Fibroblast of mammary gland (primary cell): Measurements from ENCODE around the gene IP6K3.

Experiments
- DNase-seq: peaks from one replicate; pipeline ENCODE4 v3.0.0-alpha.2; 2010; ENCODE audit warnings: low read depth
- H3K4me3 ChIP-seq: 2 replicates; pipeline ENCODE4 v1.5.1; 2011; ENCODE audit warnings: low read depth, mild to moderate bottlenecking, low read length, moderate library complexity; ENCODE audit not compliant: control insufficient read depth
- TF ChIP-seq, protein P1 (sequence below): conservative IDR thresholded peaks from 2 replicates; pipeline ENCODE4 v1.5.1; 2011; ENCODE audit warnings: low read depth, low read length, inconsistent platforms; ENCODE audit not compliant: control insufficient read depth, insufficient read depth

Gene IP6K3

DNA sequence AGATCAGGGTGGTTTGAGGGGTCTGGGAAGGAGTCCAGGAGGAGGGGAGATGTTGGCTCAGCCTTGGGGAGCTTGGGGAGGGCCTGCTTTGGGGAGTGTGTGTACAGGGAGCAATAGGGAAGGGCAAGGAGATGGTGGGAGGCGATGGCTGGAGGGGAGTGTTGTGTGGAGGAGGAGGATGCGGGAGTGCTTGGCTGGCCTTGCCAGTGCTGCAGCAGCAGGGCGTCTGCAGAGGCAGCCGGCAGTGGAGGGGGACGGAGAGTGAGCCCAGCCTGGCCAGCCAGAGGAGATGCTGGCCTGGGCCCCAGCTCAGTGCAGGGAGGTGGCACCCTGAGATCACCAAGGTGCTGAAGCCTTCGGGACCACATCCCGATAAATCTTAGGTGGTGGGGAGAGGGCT, 3.9 kb downstream of the IP6K3 start:
- no peak for DNase-seq
- TF ChIP-seq, protein P1, sequence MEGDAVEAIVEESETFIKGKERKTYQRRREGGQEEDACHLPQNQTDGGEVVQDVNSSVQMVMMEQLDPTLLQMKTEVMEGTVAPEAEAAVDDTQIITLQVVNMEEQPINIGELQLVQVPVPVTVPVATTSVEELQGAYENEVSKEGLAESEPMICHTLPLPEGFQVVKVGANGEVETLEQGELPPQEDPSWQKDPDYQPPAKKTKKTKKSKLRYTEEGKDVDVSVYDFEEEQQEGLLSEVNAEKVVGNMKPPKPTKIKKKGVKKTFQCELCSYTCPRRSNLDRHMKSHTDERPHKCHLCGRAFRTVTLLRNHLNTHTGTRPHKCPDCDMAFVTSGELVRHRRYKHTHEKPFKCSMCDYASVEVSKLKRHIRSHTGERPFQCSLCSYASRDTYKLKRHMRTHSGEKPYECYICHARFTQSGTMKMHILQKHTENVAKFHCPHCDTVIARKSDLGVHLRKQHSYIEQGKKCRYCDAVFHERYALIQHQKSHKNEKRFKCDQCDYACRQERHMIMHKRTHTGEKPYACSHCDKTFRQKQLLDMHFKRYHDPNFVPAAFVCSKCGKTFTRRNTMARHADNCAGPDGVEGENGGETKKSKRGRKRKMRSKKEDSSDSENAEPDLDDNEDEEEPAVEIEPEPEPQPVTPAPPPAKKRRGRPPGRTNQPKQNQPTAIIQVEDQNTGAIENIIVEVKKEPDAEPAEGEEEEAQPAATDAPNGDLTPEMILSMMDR = no peak
- no peak overlapping the region for H3K4me3 ChIP-seq

DNA sequence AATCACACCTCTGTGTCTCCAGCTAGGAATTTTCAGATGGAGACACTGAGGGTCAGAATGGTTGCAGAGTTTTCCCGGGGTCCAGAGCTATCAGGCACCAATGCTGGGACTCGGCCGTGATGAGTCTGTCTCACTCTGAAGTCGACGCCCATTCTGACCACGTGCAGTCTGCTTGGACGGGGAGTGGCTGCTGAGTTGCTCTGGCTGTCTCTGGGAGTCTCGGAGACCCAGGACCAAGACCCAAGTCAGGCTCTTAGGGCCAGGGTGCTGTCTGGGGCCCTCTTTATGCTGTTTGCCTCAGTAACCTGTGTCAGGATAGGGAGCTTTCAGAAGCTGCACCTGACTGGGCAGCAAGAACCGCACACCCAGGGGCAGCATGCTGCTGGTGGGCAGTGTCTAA, 4.6 kb downstream of the IP6K3 start:
- H3K4me3 ChIP-seq = no peak overlapping the region
- peak; percentile 17 for DNase-seq
- TF ChIP-seq, protein P1 = no peak

DNA sequence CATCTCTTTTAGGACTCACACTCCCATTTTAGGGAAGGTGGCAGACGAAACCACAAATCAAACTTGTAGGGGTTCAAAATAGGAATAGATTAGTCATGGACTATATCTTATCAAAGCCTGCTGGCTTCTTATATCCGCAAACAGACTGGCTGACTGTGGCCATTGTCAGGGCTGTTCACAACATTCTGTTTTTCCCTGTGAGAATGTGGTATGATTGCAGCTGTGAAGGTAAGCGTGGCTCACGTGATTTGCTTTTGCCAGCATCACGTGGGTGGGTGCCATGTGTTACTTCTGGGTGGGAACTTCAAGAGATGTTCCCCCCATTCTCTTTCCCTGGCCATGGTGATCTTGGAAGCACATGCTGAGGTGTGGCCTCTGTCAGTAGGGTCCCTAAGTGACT, 5.9 kb downstream of the IP6K3 start:
- TF ChIP-seq, protein P1 = no peak
- no peak for DNase-seq
- H3K4me3 ChIP-seq = no peak overlapping the region

DNA sequence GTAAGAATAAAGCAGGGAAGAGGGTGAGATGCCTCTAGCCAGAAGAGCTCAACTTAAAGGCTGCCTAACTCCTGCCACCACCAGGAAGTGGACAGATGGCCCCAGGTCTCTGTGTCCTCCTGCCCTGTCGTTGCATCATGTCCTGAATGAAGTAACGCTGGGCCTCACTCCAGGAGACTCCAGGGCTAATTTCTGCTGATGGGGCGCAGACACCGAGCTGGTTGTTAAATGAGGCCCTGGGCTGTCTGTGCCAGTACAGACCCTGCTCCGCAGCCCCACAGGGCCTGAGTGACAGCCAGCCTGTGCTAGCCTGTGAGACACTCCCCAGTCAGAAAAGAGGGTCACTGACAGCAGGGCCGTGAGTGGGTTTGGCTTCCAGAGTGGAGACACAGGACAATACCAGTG, 6.5 kb downstream of the IP6K3 start:
- TF ChIP-seq, protein P1 = no peak
- DNase-seq = no peak
- H3K4me3 ChIP-seq = no peak overlapping the region

DNA sequence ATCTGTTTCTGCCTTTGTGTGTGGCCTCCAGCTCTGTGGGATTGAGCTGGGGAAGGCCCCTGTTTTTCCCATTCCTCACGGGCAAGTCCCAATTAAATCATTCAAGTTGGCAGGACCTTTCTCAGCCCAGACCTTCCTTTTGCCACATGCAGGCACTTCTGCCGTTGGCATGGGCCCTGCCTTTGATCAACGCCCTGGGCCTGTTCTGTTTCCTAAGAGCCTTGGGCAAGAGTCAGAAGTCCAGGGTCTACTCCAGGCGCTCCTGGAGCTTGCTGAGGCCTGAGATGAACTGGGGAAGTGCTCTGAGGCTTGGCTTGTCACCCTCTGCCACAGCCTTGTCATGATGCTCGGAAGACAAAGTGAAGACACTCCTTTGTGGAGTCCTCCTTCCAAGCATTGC, 7.1 kb downstream of the IP6K3 start:
- TF ChIP-seq, protein P1 = no peak

DNA sequence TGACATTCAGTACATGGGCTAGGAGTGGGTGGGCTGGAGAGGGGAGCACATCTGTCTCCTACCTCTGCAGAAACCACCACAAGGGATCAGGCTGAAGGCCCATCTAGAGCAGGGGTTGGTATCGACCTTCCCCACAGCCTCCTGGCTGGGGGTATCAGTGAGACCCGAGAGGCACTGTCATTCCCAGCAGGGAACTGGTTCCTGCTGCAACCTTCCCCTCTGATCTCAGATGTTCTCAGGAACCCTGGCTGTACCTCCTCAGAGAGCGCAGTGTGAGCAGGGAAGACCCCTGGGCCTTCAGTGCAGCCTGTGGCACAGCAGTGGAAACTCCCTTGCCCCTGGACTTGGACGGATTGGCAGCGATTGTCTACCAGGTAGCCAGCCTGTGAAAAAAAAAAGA, 7.8 kb downstream of the IP6K3 start:
- no peak overlapping the region for H3K4me3 ChIP-seq
- no peak for DNase-seq
- TF ChIP-seq, protein P1 = no peak

More for the DNA sequence above, 7.1 kb downstream of the IP6K3 start:
- no peak for DNase-seq
- H3K4me3 ChIP-seq = no peak overlapping the region

DNA sequence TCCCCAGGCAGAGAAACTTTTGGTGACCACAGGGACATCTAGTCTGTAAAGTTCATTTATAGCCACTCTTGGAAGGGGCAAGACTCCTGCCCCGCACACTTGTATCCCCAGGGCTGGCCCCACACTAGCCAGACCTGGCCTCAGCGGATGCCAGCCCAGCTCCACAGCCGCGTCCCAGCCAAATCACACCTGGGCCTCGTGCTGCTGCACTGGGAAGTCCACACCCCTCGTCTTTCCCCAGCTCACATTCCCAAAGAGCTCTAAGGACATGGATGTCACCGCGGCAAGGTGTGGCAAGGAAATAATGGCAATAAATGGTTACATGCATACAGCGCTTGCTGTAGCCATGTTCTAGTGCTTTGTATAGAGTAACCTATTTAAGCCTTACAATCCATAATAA, 8.6 kb downstream of the IP6K3 start:
- no peak overlapping the region for H3K4me3 ChIP-seq
- TF ChIP-seq, protein P1 = no peak
- no peak for DNase-seq
